ENCODE data around the gene TNK2. TPM values are rescaled to one million over a fixed set of nuclear protein-coding genes. Genes with fewer than 3 reads are reported as not detected.

Gene TNK2
- total and polyA plus RNA-seq, 2 of the 13 experiments (the other 11 are each of a cell fraction or from before 2014, with no cell fraction given) = 4.6 to 5.8 TPM

DNA sequence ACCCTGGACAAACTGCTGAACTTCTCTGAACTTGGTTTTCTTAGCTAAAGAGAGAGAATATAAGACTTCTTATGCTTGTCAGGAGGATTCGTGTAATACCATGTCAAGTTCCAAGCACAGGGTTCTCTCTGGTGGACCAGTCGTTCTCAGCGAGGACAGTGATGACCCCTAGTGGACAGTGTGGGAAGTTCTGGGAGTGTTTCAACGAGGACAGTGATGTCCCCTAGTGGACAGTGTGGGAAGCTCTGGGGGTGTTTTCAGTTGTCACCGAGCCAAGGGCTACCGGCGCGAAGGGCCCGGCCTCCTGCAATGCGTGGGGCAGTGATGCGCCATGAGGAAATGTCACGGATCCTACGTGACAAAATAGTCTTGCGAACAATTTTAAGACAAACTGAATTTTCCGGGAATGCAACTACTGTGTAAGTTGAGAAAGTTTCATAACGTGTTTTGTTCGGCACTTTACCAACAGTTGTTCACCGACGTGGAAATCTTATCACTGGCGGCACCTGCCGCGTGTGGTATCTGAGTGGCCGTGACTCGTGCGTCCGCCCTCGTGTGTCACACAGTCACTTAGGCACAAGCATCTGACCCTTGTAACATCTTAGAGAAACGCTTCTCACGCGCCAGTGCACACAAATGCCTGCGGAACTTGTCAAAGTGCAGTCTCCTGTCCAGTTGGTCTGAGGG is 57.4 kb downstream of the TNK2 start (continued):
- no peak for TF ChIP-seq RBM39 (IDR thresholded peaks at IDR 0.05; ENCODE audit: low read depth, low read length, poor library complexity, severe bottlenecking)
- peak; percentile 78 for TF ChIP-seq IRF2 (CRISPR knock-in tag; IDR thresholded peaks at IDR 0.05)
- no peak for TF ChIP-seq MEIS1 (CRISPR knock-in tag; IDR thresholded peaks at IDR 0.05; ENCODE audit: borderline replicate concordance)
- TF ChIP-seq ZNF788 (CRISPR knock-in tag; IDR thresholded peaks at IDR 0.05; ENCODE audit: borderline replicate concordance) = peak; percentile 54; the same call in 1 of the 2 replicates
- TF ChIP-seq MTF2 (CRISPR knock-in tag; IDR thresholded peaks at IDR 0.05; ENCODE audit: borderline replicate concordance) = 0 out of 2 replicates have a peak, but pooled peaks have one; percentile 55
- TF ChIP-seq, protein P1, sequence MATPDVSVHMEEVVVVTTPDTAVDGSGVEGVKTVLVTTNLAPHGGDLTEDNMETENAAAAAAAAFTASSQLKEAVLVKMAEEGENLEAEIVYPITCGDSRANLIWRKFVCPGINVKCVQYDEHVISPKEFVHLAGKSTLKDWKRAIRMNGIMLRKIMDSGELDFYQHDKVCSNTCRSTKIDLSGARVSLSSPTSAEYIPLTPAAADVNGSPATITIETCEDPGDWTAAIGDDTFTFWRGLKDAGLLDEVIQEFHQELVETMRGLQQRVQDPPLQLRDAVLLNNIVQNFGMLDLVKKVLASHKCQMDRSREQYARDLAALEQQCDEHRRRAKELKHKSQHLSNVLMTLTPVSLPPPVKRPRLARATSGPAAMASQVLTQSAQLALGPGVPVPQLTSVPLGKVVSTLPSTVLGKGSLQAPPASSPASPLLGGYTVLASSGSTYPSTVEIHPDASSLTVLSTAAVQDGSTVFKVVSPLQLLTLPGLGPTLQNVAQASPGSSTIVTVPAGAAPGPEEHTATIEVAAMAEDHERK (CRISPR knock-in tag; IDR thresholded peaks at IDR 0.05; ENCODE audit: low read depth) = no peak
- TF ChIP-seq, protein P2, sequence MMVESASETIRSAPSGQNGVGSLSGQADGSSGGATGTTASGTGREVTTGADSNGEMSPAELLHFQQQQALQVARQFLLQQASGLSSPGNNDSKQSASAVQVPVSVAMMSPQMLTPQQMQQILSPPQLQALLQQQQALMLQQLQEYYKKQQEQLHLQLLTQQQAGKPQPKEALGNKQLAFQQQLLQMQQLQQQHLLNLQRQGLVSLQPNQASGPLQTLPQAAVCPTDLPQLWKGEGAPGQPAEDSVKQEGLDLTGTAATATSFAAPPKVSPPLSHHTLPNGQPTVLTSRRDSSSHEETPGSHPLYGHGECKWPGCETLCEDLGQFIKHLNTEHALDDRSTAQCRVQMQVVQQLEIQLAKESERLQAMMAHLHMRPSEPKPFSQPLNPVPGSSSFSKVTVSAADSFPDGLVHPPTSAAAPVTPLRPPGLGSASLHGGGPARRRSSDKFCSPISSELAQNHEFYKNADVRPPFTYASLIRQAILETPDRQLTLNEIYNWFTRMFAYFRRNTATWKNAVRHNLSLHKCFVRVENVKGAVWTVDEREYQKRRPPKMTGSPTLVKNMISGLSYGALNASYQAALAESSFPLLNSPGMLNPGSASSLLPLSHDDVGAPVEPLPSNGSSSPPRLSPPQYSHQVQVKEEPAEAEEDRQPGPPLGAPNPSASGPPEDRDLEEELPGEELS (CRISPR knock-in tag; IDR thresholded peaks at IDR 0.05) = no peak
- peak; percentile 68 for TF ChIP-seq THAP11 (CRISPR knock-in tag; IDR thresholded peaks at IDR 0.05)
- TF ChIP-seq FOSL1 (CRISPR knock-in tag; IDR thresholded peaks at IDR 0.05; ENCODE audit: borderline replicate concordance) = no peak
- no peak for TF ChIP-seq ZNF510 (CRISPR knock-in tag; IDR thresholded peaks at IDR 0.05; ENCODE audit: low read depth)
- TF ChIP-seq ZSCAN9 (CRISPR knock-in tag; IDR thresholded peaks at IDR 0.05; ENCODE audit: borderline replicate concordance) = 0 out of 2 replicates have a peak, but pooled peaks have one; percentile 47
- TF ChIP-seq ZNF678 (CRISPR knock-in tag; IDR thresholded peaks at IDR 0.05) = no peak
- TF ChIP-seq, protein P3, sequence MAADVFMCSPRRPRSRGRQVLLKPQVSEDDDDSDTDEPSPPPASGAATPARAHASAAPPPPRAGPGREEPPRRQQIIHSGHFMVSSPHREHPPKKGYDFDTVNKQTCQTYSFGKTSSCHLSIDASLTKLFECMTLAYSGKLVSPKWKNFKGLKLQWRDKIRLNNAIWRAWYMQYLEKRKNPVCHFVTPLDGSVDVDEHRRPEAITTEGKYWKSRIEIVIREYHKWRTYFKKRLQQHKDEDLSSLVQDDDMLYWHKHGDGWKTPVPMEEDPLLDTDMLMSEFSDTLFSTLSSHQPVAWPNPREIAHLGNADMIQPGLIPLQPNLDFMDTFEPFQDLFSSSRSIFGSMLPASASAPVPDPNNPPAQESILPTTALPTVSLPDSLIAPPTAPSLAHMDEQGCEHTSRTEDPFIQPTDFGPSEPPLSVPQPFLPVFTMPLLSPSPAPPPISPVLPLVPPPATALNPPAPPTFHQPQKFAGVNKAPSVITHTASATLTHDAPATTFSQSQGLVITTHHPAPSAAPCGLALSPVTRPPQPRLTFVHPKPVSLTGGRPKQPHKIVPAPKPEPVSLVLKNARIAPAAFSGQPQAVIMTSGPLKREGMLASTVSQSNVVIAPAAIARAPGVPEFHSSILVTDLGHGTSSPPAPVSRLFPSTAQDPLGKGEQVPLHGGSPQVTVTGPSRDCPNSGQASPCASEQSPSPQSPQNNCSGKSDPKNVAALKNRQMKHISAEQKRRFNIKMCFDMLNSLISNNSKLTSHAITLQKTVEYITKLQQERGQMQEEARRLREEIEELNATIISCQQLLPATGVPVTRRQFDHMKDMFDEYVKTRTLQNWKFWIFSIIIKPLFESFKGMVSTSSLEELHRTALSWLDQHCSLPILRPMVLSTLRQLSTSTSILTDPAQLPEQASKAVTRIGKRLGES (CRISPR knock-in tag; IDR thresholded peaks at IDR 0.05; ENCODE audit: borderline replicate concordance) = no peak
- TF ChIP-seq FOXC1 (CRISPR knock-in tag; IDR thresholded peaks at IDR 0.05; ENCODE audit: borderline replicate concordance) = no peak
- TF ChIP-seq, protein P4, sequence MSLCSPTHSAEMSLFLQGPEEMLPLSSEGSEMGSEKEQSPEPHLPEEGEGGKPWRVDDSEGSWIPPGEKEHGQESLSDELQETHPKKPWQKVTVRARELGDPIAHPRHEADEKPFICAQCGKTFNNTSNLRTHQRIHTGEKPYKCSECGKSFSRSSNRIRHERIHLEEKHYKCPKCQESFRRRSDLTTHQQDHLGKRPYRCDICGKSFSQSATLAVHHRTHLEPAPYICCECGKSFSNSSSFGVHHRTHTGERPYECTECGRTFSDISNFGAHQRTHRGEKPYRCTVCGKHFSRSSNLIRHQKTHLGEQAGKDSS (CRISPR knock-in tag; IDR thresholded peaks at IDR 0.05; ENCODE audit: borderline replicate concordance, low read depth) = peak; percentile 65; the same call in 1 of the 2 replicates
- TF ChIP-seq ZNF768 (CRISPR knock-in tag; IDR thresholded peaks at IDR 0.05) = no peak
- no peak for TF ChIP-seq ISX (CRISPR knock-in tag; conservative IDR thresholded peaks at IDR 0.05)
- TF ChIP-seq ZNF792 (CRISPR knock-in tag; IDR thresholded peaks at IDR 0.05) = peak; percentile 47; the same call in 1 of the 2 replicates
- TF ChIP-seq ZNF224 (CRISPR knock-in tag; IDR thresholded peaks at IDR 0.05) = no peak
- no peak for TF ChIP-seq KLF9 (CRISPR knock-in tag; IDR thresholded peaks at IDR 0.05; ENCODE audit: low read depth)
- no peak for TF ChIP-seq TMF1 (CRISPR knock-in tag; IDR thresholded peaks at IDR 0.05; ENCODE audit: low read depth)
- TF ChIP-seq, protein P5, sequence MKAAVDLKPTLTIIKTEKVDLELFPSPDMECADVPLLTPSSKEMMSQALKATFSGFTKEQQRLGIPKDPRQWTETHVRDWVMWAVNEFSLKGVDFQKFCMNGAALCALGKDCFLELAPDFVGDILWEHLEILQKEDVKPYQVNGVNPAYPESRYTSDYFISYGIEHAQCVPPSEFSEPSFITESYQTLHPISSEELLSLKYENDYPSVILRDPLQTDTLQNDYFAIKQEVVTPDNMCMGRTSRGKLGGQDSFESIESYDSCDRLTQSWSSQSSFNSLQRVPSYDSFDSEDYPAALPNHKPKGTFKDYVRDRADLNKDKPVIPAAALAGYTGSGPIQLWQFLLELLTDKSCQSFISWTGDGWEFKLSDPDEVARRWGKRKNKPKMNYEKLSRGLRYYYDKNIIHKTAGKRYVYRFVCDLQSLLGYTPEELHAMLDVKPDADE (CRISPR knock-in tag; IDR thresholded peaks at IDR 0.05) = no peak
